WTC11 (cell line): ENCODE data around the gene THRA.

Source experiments
- CTCF ChIP-seq: fragments of 200-600 bp; IDR thresholded peaks from 2 replicates; pipeline ENCODE4 v1.8.0; 2022; ENCODE audit warnings: antibody characterized with exemption
- JUN ChIP-seq: sonication (generic); formaldehyde crosslinking; IDR thresholded peaks from 2 replicates; pipeline ENCODE4 v1.8.0; 2023; ENCODE audit warnings: mild to moderate bottlenecking, missing genetic modification reagents
- NFE2L1 ChIP-seq: sonication (generic); formaldehyde crosslinking; IDR thresholded peaks from 2 replicates; pipeline ENCODE4 v1.8.1; 2023; ENCODE audit warnings: missing genetic modification reagents

- TF ChIP-seq CTCF (no peak), NFE2L1 (CRISPR knock-in tag) (no peak), JUN (CRISPR knock-in tag) (no peak)
Observed at GRCh38 chr17:40103071-40103661, 40.4 kb downstream of the THRA start.
